Stomach (tissue), 4 donors: ENCODE measurements around the gene PLGRKT.

Experiments used
- POLR2A ChIP-seq, 4 donors: fragments of 450-650 bp; IDR thresholded peaks; one replicate each; pipeline ENCODE4 v1.6.1; 2016; ENCODE audit warnings: antibody characterized with exemption in 4 of 4, control low read depth in 2 of 4, mild to moderate bottlenecking in 1 of 4, moderate library complexity in 1 of 4
- TF ChIP-seq, protein P1 (sequence below), 7 experiments: fragments of 450-650 bp in 4 of 7; fragments of 200-600 bp in 3 of 7; sonication (generic) in 3 of 7; IDR thresholded peaks; one replicate each; pipeline ENCODE4 v1.5.1; 2016 to 2019; ENCODE audit warnings: antibody characterized with exemption in 7 of 7, control low read depth in 2 of 7, mild to moderate bottlenecking in 1 of 7

- TF ChIP-seq, protein P1, sequence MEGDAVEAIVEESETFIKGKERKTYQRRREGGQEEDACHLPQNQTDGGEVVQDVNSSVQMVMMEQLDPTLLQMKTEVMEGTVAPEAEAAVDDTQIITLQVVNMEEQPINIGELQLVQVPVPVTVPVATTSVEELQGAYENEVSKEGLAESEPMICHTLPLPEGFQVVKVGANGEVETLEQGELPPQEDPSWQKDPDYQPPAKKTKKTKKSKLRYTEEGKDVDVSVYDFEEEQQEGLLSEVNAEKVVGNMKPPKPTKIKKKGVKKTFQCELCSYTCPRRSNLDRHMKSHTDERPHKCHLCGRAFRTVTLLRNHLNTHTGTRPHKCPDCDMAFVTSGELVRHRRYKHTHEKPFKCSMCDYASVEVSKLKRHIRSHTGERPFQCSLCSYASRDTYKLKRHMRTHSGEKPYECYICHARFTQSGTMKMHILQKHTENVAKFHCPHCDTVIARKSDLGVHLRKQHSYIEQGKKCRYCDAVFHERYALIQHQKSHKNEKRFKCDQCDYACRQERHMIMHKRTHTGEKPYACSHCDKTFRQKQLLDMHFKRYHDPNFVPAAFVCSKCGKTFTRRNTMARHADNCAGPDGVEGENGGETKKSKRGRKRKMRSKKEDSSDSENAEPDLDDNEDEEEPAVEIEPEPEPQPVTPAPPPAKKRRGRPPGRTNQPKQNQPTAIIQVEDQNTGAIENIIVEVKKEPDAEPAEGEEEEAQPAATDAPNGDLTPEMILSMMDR (IDR thresholded peaks at IDR 0.05): no peak
- no peak for TF ChIP-seq POLR2A (IDR thresholded peaks at IDR 0.05)
Measured at GRCh38 chr9:5441043-5441442, 3.3 kb upstream of the PLGRKT start.
